NB4 (cell line): ENCODE results near the gene ANO10.
"Not testable (repeated sequence)": the region's sequence is repeated elsewhere in the genome, so short reads cannot be mapped to it uniquely, and the experiment has no call there.

Experiments
- DNase-seq: peaks from one replicate; pipeline ENCODE4 v3.0.0; 2010; ENCODE audit warnings: low read depth
- H3K4me3 ChIP-seq: one replicate; pipeline ENCODE4 v1.5.1; 2011; ENCODE audit warnings: mild to moderate bottlenecking, low read depth, low read length, moderate library complexity
- CTCF ChIP-seq: IDR thresholded peaks from one replicate; pipeline ENCODE4 v1.5.1; 2012; ENCODE audit warnings: low read depth, low read length
- MAX ChIP-seq: IDR thresholded peaks from 2 replicates; pipeline ENCODE4 v1.6.1; 2011; ENCODE audit warnings: low read depth, low read length
- MYC ChIP-seq: IDR thresholded peaks from 2 replicates; pipeline ENCODE4 v1.6.1; 2011; ENCODE audit warnings: low read depth, low read length
- POLR2A ChIP-seq: IDR thresholded peaks from 2 replicates; pipeline ENCODE4 v1.6.1; 2011; ENCODE audit warnings: mild to moderate bottlenecking; ENCODE audit not compliant: insufficient read length; ENCODE audit errors: extremely low read depth

Gene ANO10

GRCh38 chr3:43591866-43592265 lies 29.9 kb downstream of the ANO10 start:
- DNase-seq, H3K4me3 ChIP-seq: not testable (repeated sequence)

GRCh38 chr3:43587303-43587702 lies 34.5 kb downstream of the ANO10 start:
- H3K4me3 ChIP-seq = no peak overlapping the region
- DNase-seq = no peak
- TF ChIP-seq MYC = no peak
- TF ChIP-seq MAX = no peak
- no peak for TF ChIP-seq POLR2A
- TF ChIP-seq CTCF = no peak

- no peak for DNase-seq
- no peak overlapping the region for H3K4me3 ChIP-seq
- TF ChIP-seq MYC (no peak), CTCF (no peak), POLR2A (no peak), MAX (no peak)
Observed at GRCh38 chr3:43584043-43584826, 37.6 kb downstream of the ANO10 start.

- peak; percentile 2 for DNase-seq
- TF ChIP-seq CTCF = peak; percentile 18
- no peak for TF ChIP-seq MYC
- no peak overlapping the region for H3K4me3 ChIP-seq
Observed at GRCh38 chr3:43583481-43583880, 38.3 kb downstream of the ANO10 start.

GRCh38 chr3:43582866-43583265 lies 38.9 kb downstream of the ANO10 start:
- TF ChIP-seq CTCF (no peak), POLR2A (no peak), MAX (no peak), MYC (no peak)
- no peak for DNase-seq
- H3K4me3 ChIP-seq = no peak overlapping the region

GRCh38 chr3:43581343-43581742 lies 40.5 kb downstream of the ANO10 start:
- no peak for DNase-seq
- no peak for TF ChIP-seq MAX
- no peak overlapping the region for H3K4me3 ChIP-seq

- no peak for DNase-seq
- H3K4me3 ChIP-seq = no peak overlapping the region
- TF ChIP-seq POLR2A = no peak
- TF ChIP-seq MAX = no peak
- no peak for TF ChIP-seq CTCF
- TF ChIP-seq MYC = no peak
Observed at GRCh38 chr3:43580181-43580580, 41.6 kb downstream of the ANO10 start.
